Measurements from ENCODE around the gene ZDHHC19.

ZDHHC19 gene

GRCh38 chr3:196169836-196170240 lies 41.4 kb downstream of the ZDHHC19 start:
- H4K20me1 ChIP-seq (ENCODE audit: insufficient read depth, low read length), result no peaks in the 10 kb centered on the region
- H3K9me2 ChIP-seq (ENCODE audit: low read depth, low read length), result no peaks in the 10 kb centered on the region
- H3K4me1 ChIP-seq (ENCODE audit: insufficient read depth, low read length, severe bottlenecking), result no peaks in the 10 kb centered on the region
- H2AFZ ChIP-seq (ENCODE audit: low read length), result no peak overlapping the region
- H3K79me2 ChIP-seq (ENCODE audit: insufficient read depth, low read length), result no peaks in the 10 kb centered on the region
- no peaks in the 10 kb centered on the region; the same call in 1 of the 2 replicates for H3K27me3 ChIP-seq (ENCODE audit: insufficient read depth, low read length)
- H3F3A ChIP-seq (ENCODE audit: insufficient read depth, low read length), result no peaks in the 10 kb centered on the region
- H3K4me2 ChIP-seq (ENCODE audit: low read length), result no peak overlapping the region
- no peak overlapping the region for H3K4me3 ChIP-seq (ENCODE audit: low read depth, low read length, poor library complexity, severe bottlenecking)
- H3K36me3 ChIP-seq (ENCODE audit: insufficient read depth, low read length), result no peaks in the 10 kb centered on the region
- H3K9me3 ChIP-seq (ENCODE audit: low read length), result no peaks in the 10 kb centered on the region
- H3K27ac ChIP-seq (ENCODE audit: low read depth, low read length, poor library complexity, severe bottlenecking), result no peak overlapping the region
- TF ChIP-seq EZH2 (IDR thresholded peaks at IDR 0.05; ENCODE audit: borderline replicate concordance, low read length), result no peak
- TF ChIP-seq, protein P1, sequence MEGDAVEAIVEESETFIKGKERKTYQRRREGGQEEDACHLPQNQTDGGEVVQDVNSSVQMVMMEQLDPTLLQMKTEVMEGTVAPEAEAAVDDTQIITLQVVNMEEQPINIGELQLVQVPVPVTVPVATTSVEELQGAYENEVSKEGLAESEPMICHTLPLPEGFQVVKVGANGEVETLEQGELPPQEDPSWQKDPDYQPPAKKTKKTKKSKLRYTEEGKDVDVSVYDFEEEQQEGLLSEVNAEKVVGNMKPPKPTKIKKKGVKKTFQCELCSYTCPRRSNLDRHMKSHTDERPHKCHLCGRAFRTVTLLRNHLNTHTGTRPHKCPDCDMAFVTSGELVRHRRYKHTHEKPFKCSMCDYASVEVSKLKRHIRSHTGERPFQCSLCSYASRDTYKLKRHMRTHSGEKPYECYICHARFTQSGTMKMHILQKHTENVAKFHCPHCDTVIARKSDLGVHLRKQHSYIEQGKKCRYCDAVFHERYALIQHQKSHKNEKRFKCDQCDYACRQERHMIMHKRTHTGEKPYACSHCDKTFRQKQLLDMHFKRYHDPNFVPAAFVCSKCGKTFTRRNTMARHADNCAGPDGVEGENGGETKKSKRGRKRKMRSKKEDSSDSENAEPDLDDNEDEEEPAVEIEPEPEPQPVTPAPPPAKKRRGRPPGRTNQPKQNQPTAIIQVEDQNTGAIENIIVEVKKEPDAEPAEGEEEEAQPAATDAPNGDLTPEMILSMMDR (IDR thresholded peaks at IDR 0.05; ENCODE audit: low read length), result no peak
- H3K9ac ChIP-seq (ENCODE audit: low read length), result no peak overlapping the region

DNA sequence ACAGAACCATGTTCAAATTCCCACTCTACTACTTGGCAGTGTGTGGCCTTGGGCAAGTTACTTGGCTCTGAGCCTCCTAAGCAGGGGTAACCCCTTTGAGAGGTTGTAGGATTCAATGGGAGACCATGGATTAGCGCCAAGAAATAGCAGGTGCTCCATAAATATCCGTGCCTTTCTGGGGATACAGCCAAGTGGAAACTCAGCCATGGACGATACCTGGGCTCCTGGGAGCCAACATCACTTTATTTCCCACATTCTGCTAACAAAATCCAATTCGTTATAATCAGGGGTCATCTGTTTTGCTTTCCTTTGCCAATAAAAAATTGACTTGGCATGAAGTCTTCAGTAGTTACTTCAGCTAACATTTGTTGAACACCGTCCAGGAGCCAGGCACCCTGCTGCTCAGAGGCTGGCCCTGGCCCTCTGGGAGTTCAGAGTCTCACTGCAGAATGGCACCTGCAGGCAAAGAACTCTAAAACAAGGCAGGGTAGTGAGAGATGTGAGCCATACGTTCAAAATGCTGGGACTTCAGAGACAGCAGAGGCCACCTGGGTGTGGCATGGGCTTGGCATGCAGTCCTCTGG lies 42.3 kb downstream of the ZDHHC19 start:
- Histone ChIP-seq H3K9ac (ENCODE audit: low read length) (no peak overlapping the region), H3K27ac (ENCODE audit: low read depth, low read length, poor library complexity, severe bottlenecking) (no peak overlapping the region), H3K4me3 (ENCODE audit: low read depth, low read length, poor library complexity, severe bottlenecking) (no peak overlapping the region), H3K36me3 (ENCODE audit: insufficient read depth, low read length) (no peaks in the 10 kb centered on the region), H3K9me3 (ENCODE audit: low read length) (no peaks in the 10 kb centered on the region), H3K9me2 (ENCODE audit: low read depth, low read length) (no peaks in the 10 kb centered on the region), H4K20me1 (ENCODE audit: insufficient read depth, low read length) (no peaks in the 10 kb centered on the region), H3F3A (ENCODE audit: insufficient read depth, low read length) (no peaks in the 10 kb centered on the region), H3K4me1 (ENCODE audit: insufficient read depth, low read length, severe bottlenecking) (no peaks in the 10 kb centered on the region), H3K27me3 (ENCODE audit: insufficient read depth, low read length) (no peaks in the 10 kb centered on the region; the same call in 1 of the 2 replicates), H3K79me2 (ENCODE audit: insufficient read depth, low read length) (no peaks in the 10 kb centered on the region), H2AFZ (ENCODE audit: low read length) (no peak overlapping the region), H3K4me2 (ENCODE audit: low read length) (no peak overlapping the region)
- TF ChIP-seq, protein P1 (IDR thresholded peaks at IDR 0.05; ENCODE audit: low read length), result no peak
- no peak for TF ChIP-seq EZH2 (IDR thresholded peaks at IDR 0.05; ENCODE audit: borderline replicate concordance, low read length)

DNA sequence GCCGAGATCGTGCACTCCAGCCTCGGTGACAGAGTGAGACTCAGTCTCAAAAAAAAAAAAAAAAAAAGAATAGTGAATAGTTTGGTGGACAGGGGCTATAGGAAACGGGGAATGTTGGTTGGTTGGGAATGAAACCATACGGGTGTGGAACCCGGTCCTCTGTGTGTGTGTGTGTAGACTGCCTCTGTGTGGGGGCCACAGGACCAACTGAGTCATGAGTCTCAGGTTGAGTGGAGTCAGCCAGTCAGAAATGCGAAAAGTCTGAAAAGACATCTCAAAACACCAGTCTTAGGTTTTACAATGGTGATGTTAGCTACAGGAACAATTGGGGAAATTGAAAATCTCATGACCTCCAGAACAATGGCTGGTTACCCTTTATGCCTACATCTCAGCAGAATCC lies 44.5 kb downstream of the ZDHHC19 start:
- no peak overlapping the region for H3K4me3 ChIP-seq (ENCODE audit: low read depth, low read length, poor library complexity, severe bottlenecking)
- no peaks in the 10 kb centered on the region for H3F3A ChIP-seq (ENCODE audit: insufficient read depth, low read length)
- no peaks in the 10 kb centered on the region; the same call in 1 of the 2 replicates for H3K27me3 ChIP-seq (ENCODE audit: insufficient read depth, low read length)
- H4K20me1 ChIP-seq (ENCODE audit: insufficient read depth, low read length), result no peaks in the 10 kb centered on the region
- H3K79me2 ChIP-seq (ENCODE audit: insufficient read depth, low read length), result no peaks in the 10 kb centered on the region
- no peaks in the 10 kb centered on the region for H3K36me3 ChIP-seq (ENCODE audit: insufficient read depth, low read length)
- H2AFZ ChIP-seq (ENCODE audit: low read length), result no peak overlapping the region
- TF ChIP-seq, protein P1 (IDR thresholded peaks at IDR 0.05; ENCODE audit: low read length), result no peak
- TF ChIP-seq EZH2 (IDR thresholded peaks at IDR 0.05; ENCODE audit: borderline replicate concordance, low read length), result no peak
- no peaks in the 10 kb centered on the region for H3K9me3 ChIP-seq (ENCODE audit: low read length)
- H3K9me2 ChIP-seq (ENCODE audit: low read depth, low read length), result no peaks in the 10 kb centered on the region
- H3K9ac ChIP-seq (ENCODE audit: low read length), result no peak overlapping the region
- H3K4me2 ChIP-seq (ENCODE audit: low read length), result no peak overlapping the region
- H3K27ac ChIP-seq (ENCODE audit: low read depth, low read length, poor library complexity, severe bottlenecking), result no peak overlapping the region
- no peaks in the 10 kb centered on the region for H3K4me1 ChIP-seq (ENCODE audit: insufficient read depth, low read length, severe bottlenecking)

Measured in OCI-LY1 (cell line).